Mesendoderm (in vitro differentiated cells): ENCODE data around the gene RNF123. TPM values are rescaled to one million over a fixed set of nuclear protein-coding genes. Genes with fewer than 3 reads are reported as not detected.

Source experiments
- DNase-seq: peaks from one replicate; pipeline ENCODE4 v3.0.0; 2013
- H2AK5ac ChIP-seq: 2 replicates; pipeline ENCODE4 v1.6.1; 2013; ENCODE audit warnings: low read length, inconsistent platforms
- H2BK120ac ChIP-seq: 2 replicates; pipeline ENCODE4 v1.6.1; 2013; ENCODE audit warnings: low read depth, mild to moderate bottlenecking, low read length, moderate library complexity, mixed read lengths
- H2BK15ac ChIP-seq: replicated peaks from 2 replicates; pipeline ENCODE4 v1.6.1; 2013; ENCODE audit warnings: low read depth, mild to moderate bottlenecking, moderate library complexity
- H2BK5ac ChIP-seq: 2 replicates; pipeline ENCODE4 v1.6.1; 2013; ENCODE audit warnings: low read length, inconsistent platforms
- H3K18ac ChIP-seq: 2 replicates; pipeline ENCODE4 v1.6.1; 2013; ENCODE audit warnings: mild to moderate bottlenecking, low read length, mixed read lengths
- H3K23ac ChIP-seq: one replicate; pipeline ENCODE4 v1.6.1; 2013; ENCODE audit warnings: low read length
- H3K27ac ChIP-seq: 2 replicates; pipeline ENCODE4 v1.5.1; 2013; ENCODE audit warnings: low read depth, mild to moderate bottlenecking, inconsistent platforms, low read length, moderate library complexity
- H3K27me3 ChIP-seq: 2 replicates; pipeline ENCODE4 v1.6.1; 2013; ENCODE audit warnings: low read length, control low read depth, mild to moderate bottlenecking, inconsistent platforms; ENCODE audit not compliant: insufficient read depth, poor library complexity
- H3K36me3 ChIP-seq: 2 replicates; pipeline ENCODE4 v1.6.1; 2013; ENCODE audit warnings: low read length, inconsistent platforms; ENCODE audit not compliant: control insufficient read depth, insufficient read depth
- H3K4ac ChIP-seq: one replicate; pipeline ENCODE4 v1.6.1; 2013; ENCODE audit warnings: low read depth, mild to moderate bottlenecking, low read length, moderate library complexity
- H3K4me1 ChIP-seq: 2 replicates; pipeline ENCODE4 v1.6.1; 2013; ENCODE audit warnings: low read depth, low read length, inconsistent platforms; ENCODE audit not compliant: control insufficient read depth
- H3K4me2 ChIP-seq: 2 replicates; pipeline ENCODE4 v1.6.1; 2013; ENCODE audit warnings: low read length
- H3K4me3 ChIP-seq: 2 replicates; pipeline ENCODE4 v1.5.1; 2013; ENCODE audit warnings: mild to moderate bottlenecking, low read length
- H3K56ac ChIP-seq: one replicate; pipeline ENCODE4 v1.6.1; 2013; ENCODE audit warnings: low read length
- H3K79me1 ChIP-seq: 2 replicates; pipeline ENCODE4 v1.6.1; 2013; ENCODE audit warnings: low read length, inconsistent platforms
- H3K79me2 ChIP-seq: 2 replicates; pipeline ENCODE4 v1.6.1; 2013; ENCODE audit warnings: mild to moderate bottlenecking, low read length; ENCODE audit not compliant: control insufficient read depth, insufficient read depth
- H3K9ac ChIP-seq: 2 replicates; pipeline ENCODE4 v1.6.1; 2013; ENCODE audit warnings: low read length, inconsistent platforms
- H4K5ac ChIP-seq: one replicate; pipeline ENCODE4 v1.6.1; 2013; ENCODE audit warnings: low read length
- H4K8ac ChIP-seq: one replicate; pipeline ENCODE4 v1.6.1; 2013; ENCODE audit warnings: low read depth, mild to moderate bottlenecking, control low read depth, low read length, moderate library complexity
- WGBS: extraction: QIAGEN DNeasy Blood & Tissue Kit; methylation state at CpG from one replicate; pipeline ENCODE4 v1.1.7; 2013; ENCODE audit warnings: low lambda C conversion rate, missing lambda C conversion rate; ENCODE audit not compliant: insufficient coverage; ENCODE audit errors: extremely low coverage; 5-methylcytosine and 5-hydroxymethylcytosine counted together
- polyA plus RNA-seq, 2 experiments: library from polyadenylated mRNA; stranded (reverse); fragments of 200-250 nt; gene quantifications; one replicate each; pipeline ENCODE4 v1.2.3, GENCODE V29; 2013

The RNF123 gene
- 16.4 TPM for polyA plus RNA-seq (2013, experiment 1 of 2)
- polyA plus RNA-seq (2013, experiment 2 of 2): 14.8 TPM

DNA sequence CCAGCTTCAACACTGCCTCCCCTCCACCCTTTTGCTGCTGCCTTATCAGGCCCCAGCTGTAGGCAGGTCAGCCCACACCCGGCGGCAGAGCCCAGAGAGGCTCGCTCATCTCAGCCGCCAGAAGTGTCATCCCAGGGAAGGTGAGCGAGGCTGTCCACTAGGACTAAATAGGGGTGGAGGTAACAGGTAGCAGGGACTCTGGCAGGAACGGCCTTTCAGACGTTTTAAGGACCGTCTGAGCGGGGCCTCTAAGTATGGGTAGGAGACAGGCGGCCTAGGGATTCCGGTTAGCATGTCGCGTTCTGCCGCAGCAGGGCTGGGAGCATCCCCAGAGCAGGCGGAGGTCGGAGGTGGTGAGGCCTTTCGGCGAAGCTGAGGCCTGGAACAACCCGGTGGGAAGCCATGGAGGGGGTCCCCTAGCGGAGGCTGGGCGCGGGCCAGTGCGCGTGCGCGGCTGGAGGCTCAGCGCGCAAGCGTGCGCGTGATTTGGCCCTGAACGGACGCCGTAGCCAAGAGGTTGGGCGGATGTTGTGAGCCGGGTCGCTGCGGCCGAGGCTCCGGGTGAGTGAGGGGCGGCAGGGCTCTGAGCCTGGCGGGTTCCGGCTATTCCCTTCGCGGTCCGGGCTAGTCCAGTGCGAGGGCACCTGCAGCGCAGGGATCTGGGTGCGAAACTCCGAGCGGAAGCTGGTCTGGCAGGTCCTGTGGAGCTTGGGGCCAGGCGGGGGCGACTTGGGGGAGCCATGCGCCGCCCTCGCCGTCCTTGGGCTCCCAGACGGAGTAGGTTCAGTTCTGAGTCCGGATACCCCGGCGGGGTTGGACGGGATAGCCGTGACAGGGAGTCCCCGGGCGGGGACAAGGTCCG lies at the start of gene RNF123, which contains the start of gene MST1:
Gene RNF123 (plus strand): TSS at position 512 of the 862 bp plus-strand sequence. CDS start 1,609 bp downstream, outside the sequence.
Gene MST1 (minus strand): TSS at position 429 of the 862 bp plus-strand sequence. CDS start 783 bp downstream, outside the sequence.
- Histone ChIP-seq H3K36me3 (no peaks in the 10 kb centered on the region), H3K79me2 (no peaks in the 10 kb centered on the region), H3K27me3 (no peaks in the 10 kb centered on the region), H3K4me1 (no peaks in the 10 kb centered on the region), H3K4ac (peak within 1 kb of the TSS; percentile 17), H4K8ac (no peak within 1 kb of the TSS), H2BK5ac (no peak within 1 kb of the TSS), H2BK120ac (no peak within 1 kb of the TSS), H3K79me1 (no peaks in the 10 kb centered on the region), H3K56ac (peak within 1 kb of the TSS; percentile 98), H3K9ac (peak within 1 kb of the TSS; percentile 91), H4K5ac (no peak within 1 kb of the TSS), H3K4me2 (peak within 1 kb of the TSS; percentile 27), H2AK5ac (no peak within 1 kb of the TSS), H2BK15ac (no peak within 1 kb of the TSS), H3K23ac (no peak within 1 kb of the TSS), H3K18ac (no peak within 1 kb of the TSS), H3K4me3 (peak within 1 kb of the TSS; percentile 75), H3K27ac (no peak within 1 kb of the TSS)
- no CpG with 5 or more reads among the region's 66 CpGs for WGBS
- peak; percentile 97 for DNase-seq

DNA sequence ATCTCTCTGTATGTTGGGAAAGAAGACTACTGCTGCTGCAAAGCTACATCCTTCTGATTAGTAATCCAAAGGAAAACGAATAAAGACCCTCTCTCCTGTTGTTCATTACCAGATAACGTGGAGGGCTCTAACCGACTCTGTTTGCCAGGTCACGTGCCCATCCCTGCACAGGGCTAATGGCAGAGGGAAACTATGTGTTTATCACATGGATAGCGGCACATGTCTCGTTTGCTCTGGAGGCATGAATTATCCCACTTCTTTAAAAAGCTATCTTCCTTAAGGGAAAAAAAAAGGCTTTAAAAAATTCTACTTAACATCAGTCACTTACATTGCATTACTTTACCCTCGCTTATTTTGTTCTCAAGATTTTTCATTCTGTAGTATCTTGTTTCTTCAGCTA lies 48.1 kb upstream of the RNF123 start:
- no peaks in the 10 kb centered on the region for H3K4me1 ChIP-seq
- no peak overlapping the region for H3K4me2 ChIP-seq
- H2BK5ac ChIP-seq: no peak overlapping the region
- no peak overlapping the region for H4K8ac ChIP-seq
- no peak overlapping the region for H3K4me3 ChIP-seq
- DNase-seq: no peak
- no peak overlapping the region for H2BK15ac ChIP-seq
- H3K79me2 ChIP-seq: no peaks in the 10 kb centered on the region
- H2BK120ac ChIP-seq: no peak overlapping the region
- no CpG with 5 or more reads among the region's 7 CpGs for WGBS
- H3K36me3 ChIP-seq: no peaks in the 10 kb centered on the region
- H3K79me1 ChIP-seq: no peaks in the 10 kb centered on the region
- no peak overlapping the region for H3K23ac ChIP-seq
- no peak overlapping the region for H4K5ac ChIP-seq
- H3K56ac ChIP-seq: no peak overlapping the region
- H3K4ac ChIP-seq: no peak overlapping the region
- no peak overlapping the region for H3K27ac ChIP-seq
- H3K27me3 ChIP-seq: no peaks in the 10 kb centered on the region
- H3K9ac ChIP-seq: no peak overlapping the region
- H2AK5ac ChIP-seq: no peak overlapping the region
- no peak overlapping the region for H3K18ac ChIP-seq

DNA sequence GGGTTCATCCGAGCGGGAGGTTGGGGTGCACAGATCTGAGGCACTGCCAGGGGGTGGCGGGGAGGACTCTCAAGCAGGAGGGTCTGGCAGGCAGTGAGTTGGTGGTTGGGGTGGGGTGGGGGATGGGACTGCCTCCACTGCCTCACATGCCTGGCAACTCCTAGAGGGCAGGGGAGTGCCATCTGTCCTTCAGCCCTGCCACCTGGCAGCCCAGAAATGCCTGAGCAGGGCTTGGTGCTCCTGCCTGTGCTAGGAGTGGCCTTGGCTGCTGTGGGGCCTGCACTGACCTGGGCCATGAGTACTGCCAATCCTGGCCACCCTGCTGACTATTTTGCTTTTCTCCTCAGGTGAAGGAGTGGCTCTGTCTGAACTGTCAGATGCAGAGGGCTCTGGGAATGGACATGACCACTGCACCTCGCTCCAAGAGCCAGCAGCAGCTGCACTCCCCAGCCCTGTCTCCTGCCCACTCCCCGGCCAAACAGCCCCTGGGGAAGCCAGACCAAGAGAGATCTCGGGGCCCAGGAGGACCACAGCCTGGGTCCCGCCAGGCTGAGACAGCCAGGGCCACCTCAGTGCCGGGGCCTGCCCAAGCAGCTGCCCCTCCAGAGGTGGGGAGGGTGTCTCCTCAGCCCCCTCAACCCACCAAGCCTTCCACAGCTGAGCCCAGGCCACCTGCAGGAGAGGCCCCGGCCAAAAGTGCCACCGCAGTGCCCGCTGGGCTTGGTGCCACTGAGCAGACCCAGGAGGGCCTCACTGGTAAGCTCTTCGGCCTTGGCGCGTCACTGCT lies 47.2 kb upstream of the RNF123 start:
- no peak overlapping the region for H2BK5ac ChIP-seq
- H2AK5ac ChIP-seq: no peak overlapping the region
- no peak overlapping the region for H3K18ac ChIP-seq
- no peak overlapping the region for H3K4me2 ChIP-seq
- no peaks in the 10 kb centered on the region for H3K79me1 ChIP-seq
- H4K5ac ChIP-seq: no peak overlapping the region
- no peak overlapping the region for H3K23ac ChIP-seq
- H3K4me1 ChIP-seq: no peaks in the 10 kb centered on the region
- no peaks in the 10 kb centered on the region for H3K36me3 ChIP-seq
- DNase-seq: no peak
- no peaks in the 10 kb centered on the region for H3K27me3 ChIP-seq
- no CpG with 5 or more reads among the region's 14 CpGs for WGBS
- no peak overlapping the region for H3K27ac ChIP-seq
- no peak overlapping the region for H2BK15ac ChIP-seq
- no peak overlapping the region for H3K4ac ChIP-seq
- H4K8ac ChIP-seq: no peak overlapping the region
- no peak overlapping the region for H3K4me3 ChIP-seq
- H3K79me2 ChIP-seq: no peaks in the 10 kb centered on the region
- no peak overlapping the region for H3K56ac ChIP-seq
- no peak overlapping the region for H3K9ac ChIP-seq
- H2BK120ac ChIP-seq: no peak overlapping the region

DNA sequence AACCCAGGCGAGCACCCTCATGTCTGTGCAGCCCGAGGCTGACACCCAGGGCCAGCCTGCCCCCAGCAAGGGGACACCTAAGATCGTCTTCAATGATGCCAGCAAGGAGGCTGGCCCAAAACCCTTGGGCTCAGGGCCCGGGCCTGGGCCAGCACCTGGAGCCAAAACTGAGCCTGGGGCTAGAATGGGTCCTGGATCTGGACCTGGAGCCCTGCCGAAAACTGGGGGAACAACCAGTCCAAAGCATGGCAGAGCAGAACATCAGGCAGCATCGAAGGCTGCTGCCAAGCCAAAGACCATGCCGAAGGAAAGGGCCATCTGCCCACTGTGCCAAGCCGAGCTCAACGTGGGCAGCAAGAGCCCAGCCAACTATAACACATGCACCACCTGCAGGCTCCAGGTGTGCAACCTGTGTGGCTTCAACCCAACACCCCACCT lies 46.6 kb upstream of the RNF123 start:
- Histone ChIP-seq H3K4me1 (no peaks in the 10 kb centered on the region), H3K36me3 (no peaks in the 10 kb centered on the region), H2AK5ac (no peak overlapping the region), H4K5ac (no peak overlapping the region), H3K9ac (no peak overlapping the region), H3K4me3 (no peak overlapping the region), H3K79me1 (no peaks in the 10 kb centered on the region), H3K27me3 (no peaks in the 10 kb centered on the region), H3K4me2 (no peak overlapping the region), H3K4ac (no peak overlapping the region), H3K79me2 (no peaks in the 10 kb centered on the region), H3K23ac (no peak overlapping the region), H2BK15ac (no peak overlapping the region), H2BK5ac (no peak overlapping the region), H3K18ac (no peak overlapping the region), H3K27ac (no peak overlapping the region), H3K56ac (no peak overlapping the region), H2BK120ac (no peak overlapping the region), H4K8ac (no peak overlapping the region)
- no peak for DNase-seq
- WGBS: no CpG with 5 or more reads among the region's 9 CpGs

DNA sequence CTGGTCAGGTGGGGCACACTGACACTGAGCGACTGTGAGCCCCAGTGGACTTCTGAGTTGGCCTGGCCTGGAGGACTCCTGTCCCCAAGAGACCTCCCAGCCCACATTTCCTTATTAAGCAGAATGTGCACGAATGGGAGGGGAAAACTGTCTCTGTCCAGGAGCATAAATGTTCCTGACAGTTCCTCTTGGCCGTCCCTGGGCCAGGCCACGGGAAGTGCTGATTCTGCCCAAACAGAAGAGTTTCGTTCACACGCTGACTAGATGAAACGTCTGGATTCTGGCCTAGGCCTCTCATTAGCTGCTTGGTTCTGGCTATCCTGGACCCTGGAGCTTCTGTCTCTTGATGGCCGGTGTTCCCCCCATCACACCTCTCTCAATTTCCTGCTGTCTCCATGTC lies 44.7 kb upstream of the RNF123 start:
- Histone ChIP-seq H3K18ac (no peak overlapping the region), H3K4ac (no peak overlapping the region), H3K4me2 (no peak overlapping the region), H3K36me3 (no peaks in the 10 kb centered on the region), H3K4me1 (no peaks in the 10 kb centered on the region), H2AK5ac (no peak overlapping the region), H4K8ac (no peak overlapping the region), H3K27ac (no peak overlapping the region), H3K27me3 (no peaks in the 10 kb centered on the region), H2BK120ac (no peak overlapping the region), H2BK15ac (no peak overlapping the region), H3K4me3 (no peak overlapping the region), H3K79me2 (no peaks in the 10 kb centered on the region), H3K79me1 (no peaks in the 10 kb centered on the region), H3K9ac (no peak overlapping the region), H3K23ac (no peak overlapping the region), H4K5ac (no peak overlapping the region), H3K56ac (no peak overlapping the region), H2BK5ac (no peak overlapping the region)
- no CpG with 5 or more reads among the region's 8 CpGs for WGBS
- no peak for DNase-seq
